Activated CD8-positive, alpha-beta memory T cell treated with anti-CD3 and anti-CD28 coated beads for 1 hour (primary cell): ENCODE results near the gene ADH1B.
"Not testable (repeated sequence)": the region's sequence is repeated elsewhere in the genome, so short reads cannot be mapped to it uniquely, and the experiment has no call there.

Experiments used
- DNase-seq, 2 donors: peaks; one replicate each; pipeline ENCODE4 v3.0.0-alpha.2; 2020; ENCODE audit warnings: low read depth in 1 of 2; ENCODE audit errors: extremely low read depth in 1 of 2

The ADH1B gene

DNA sequence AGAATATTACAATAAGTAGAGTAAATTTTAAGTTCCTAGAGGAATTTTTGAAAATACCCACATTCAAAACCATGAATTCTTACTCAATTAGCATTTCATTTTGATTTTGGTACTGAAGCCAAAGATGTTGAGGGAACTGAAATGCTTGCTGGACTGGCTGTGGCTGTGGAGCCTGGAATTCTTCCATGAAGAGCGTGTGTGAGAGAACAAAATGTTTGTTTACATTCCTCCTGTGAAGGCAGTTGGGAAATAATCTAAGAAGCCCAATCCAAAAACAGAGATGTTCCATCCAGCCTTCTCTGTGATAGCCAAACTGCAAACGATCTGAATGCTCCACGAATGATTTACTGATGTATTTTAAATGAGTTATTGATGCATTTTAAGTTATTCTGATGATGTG lies 3.8 kb upstream of the ADH1B start:
- DNase-seq: no peak

DNA sequence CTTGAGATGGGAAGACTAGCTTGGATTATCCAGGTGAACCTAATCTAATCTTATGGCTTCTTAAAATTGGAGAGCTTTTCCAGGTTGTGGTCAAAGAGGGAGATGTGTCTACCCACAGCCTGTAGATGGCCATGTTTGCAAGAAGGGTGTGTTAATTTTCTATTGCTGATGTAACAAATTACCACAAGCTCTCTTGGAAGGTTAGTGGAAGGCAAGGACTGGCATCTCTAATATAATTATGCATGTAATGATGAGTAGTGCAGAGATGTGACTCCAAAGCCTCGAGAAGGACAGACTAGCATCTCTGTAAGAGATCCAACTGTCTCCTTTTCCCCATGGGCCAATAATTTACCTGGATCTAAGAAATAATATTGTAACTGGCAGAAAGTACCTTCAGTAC lies 3.2 kb upstream of the ADH1B start:
- no peak for DNase-seq

DNA sequence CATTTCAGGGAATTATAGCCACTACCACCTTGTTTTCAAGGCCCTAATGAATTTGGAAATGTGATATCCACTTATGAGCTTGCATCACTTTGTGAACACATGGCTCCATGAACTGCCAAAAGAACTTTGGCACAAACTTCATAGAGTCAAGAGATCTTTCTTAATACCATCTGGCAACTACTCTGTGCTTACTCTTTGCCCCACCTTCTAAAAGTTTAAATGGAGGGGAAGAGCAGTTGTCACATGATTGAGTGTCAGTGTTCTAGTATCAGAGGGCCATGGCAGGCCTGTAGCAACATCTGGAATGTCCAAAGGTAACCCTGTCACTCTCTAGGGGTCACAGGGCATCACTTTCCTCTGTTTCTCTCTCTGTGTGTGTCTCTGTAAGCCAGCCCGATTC lies 2.6 kb upstream of the ADH1B start:
- no peak for DNase-seq

DNA sequence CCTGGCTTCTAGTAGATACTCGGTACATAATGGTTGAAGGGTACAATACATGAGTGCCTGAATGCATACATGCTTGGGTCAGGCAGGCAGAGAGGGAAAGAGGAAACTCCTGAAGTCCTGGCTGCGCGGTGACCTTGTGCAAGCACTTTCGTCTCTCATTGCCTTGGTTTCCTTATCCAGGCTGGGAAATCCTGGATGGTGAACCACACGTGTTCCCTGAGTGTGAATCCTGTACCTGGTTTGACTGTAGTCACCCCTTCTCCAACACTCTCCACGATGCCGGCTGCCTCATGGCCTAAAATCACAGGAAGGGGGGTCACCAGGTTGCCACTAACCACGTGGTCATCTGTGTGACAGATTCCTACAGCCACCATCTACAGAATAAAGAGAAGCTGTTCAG lies 3.4 kb downstream of the ADH1B start:
- not testable (repeated sequence) for DNase-seq

DNA sequence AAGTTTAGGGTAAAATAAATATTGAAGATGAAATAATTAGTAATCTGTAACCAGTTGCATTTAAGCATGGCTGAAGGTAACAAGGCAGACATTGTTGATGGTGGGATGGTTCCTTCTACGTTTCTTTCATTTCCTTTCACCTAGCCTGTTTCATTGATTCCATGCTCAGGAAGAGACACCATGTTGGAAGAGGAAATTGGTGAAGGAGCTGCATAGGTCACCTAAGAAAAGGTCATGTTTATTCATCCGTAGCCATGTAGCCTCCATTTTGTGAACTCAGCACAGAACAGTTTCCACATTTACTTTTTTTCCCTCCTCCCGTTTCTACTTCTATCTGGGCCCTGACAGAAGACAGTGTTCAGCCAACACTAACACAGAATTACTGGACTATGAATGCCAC lies 3.8 kb downstream of the ADH1B start:
- no peak for DNase-seq

DNA sequence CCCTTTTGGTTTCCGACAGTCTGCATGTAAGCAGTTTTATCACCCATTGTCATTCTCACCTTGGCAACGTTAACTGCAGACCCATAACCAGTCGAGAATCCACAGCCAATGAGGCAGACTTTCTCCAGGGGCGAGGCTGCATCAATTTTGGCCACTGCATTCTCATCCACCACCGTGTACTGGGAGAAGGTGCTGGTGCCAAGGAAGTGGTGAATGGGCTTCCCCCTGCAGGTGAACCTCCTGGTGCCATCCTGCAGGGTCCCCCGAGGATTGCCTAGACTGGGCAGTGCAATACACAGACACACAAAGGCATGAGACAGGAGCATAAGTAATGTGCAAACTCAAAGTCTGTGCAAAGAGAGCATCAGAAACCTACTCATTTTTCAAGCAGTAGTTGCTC lies 5.4 kb downstream of the ADH1B start:
- DNase-seq: no peak

DNA sequence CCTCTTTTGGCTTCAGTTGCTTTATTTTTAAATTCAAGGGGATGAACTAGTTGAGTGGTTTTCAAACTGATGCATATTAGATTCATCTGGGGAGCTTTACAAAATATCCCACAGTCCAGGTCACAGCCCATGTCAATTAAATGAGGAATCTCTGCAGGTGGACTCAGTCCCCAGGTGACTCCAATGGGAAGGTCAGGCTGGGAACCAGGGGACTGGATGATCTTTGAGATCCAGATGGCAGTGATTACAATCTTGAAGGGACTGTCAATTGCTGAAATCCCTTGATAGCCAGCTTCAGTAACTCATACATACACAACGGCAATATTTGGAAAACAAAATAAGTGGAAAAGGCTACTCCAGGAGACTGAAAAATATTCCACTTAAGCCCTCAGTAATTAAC lies 7.0 kb downstream of the ADH1B start:
- no peak for DNase-seq

DNA sequence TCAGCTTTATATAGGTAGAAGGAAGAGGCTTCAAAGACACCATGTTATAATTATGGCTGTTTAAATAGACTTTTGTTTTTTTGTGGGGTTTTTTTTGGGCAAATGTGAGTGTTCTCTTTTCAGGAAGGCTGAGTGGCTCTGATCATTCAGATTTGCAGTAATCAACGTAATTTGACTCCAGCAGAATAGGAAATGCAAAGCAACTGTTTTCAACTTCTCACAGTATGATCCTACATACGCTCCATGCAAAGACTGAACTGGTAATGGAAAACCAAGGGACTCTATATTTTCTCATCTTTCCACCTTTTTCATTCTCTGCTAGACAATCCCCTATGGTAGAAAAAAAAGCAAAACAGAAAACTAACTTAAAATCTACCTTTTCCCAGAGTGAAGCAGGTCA lies 10.8 kb downstream of the ADH1B start:
- DNase-seq: no peak

DNA sequence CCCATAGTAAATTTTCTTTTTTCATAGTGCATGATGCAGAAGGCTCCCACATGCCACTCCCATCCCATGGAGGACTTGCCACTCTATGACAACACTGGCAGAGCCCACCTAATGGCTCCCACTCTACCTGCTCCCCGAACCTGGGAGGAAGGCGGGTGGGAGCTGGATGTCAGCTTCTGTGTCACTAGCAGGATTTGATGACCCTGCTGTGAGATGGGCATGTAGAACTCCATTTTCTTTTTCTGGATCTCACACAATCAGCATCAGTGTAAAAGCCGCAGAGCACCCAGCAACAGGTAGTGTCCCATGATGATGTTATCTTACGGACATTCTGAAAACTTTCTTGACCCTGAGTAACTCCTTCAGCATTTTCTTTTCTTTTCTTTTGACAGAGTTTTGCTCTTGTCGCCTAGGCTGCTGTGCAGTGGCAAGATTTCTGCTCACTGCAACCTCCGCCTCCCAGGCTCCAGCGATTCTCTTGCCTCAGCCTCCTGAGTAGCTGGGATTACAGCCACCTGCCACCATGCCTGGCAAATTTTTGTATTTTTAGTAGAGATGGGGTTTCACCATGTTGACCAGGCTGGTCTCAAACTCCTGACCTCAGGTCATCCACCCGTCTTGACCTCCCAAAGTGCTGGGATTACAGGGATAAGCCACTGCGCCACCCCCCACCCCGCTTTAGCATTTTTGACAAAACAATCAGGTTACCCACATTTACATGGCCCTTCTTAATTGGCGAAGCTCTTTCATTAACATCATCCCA lies 15.4 kb downstream of the ADH1B start:
- DNase-seq: no peak

DNA sequence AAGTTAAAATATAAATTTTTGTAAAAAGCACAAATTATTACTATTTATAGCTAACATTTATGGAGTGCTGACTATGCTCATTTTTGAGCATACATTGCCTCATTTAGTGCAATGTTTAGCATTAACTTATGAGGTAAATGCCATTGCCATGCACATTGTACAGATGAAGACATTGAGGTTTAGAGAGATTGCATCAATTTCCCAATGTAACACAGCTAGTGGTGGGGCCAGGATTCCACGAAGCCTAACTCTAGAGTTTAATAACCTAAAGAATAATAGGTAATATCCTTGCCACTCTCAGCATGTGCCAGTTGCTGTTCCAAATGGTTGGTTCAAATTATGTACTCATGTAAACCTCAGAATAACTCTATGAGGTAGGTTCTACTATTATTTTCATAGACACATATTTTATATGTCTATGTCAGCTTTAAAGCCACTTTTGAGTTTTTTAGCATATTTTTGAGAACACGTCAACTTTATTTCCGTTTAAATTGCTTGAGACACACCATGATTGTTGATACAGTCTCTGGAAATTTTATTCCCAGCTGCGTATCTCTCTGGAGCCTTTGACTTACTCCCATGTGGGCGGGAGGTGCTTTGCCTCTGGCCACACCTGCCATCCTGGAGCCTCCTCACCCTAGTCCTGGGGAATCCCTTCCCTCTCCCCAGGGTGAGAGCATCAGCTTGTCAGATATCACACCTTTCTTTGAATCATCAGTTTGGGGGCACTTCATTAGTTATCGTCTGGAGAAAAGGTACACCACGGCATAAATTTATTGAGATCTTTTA lies 19.6 kb downstream of the ADH1B start:
- no peak for DNase-seq

DNA sequence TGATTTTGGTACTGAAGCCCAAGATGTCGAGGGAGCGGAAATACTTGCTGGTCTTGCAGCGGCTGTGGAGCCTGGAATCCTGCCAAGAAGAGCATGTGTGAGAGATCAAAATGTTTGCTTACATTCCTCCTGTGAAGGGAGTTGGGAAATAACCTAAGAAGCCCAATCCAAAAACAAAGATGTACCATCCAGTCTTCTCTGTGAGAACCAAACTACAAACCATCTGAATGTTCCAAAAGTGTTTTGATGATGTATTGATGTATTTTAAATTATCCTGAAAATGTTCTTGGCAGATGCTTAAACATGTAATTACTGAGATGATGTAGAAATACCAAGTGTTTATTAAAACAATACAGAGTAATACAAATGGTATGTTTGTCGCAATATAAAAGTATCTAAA lies 20.3 kb downstream of the ADH1B start:
- no peak for DNase-seq

DNA sequence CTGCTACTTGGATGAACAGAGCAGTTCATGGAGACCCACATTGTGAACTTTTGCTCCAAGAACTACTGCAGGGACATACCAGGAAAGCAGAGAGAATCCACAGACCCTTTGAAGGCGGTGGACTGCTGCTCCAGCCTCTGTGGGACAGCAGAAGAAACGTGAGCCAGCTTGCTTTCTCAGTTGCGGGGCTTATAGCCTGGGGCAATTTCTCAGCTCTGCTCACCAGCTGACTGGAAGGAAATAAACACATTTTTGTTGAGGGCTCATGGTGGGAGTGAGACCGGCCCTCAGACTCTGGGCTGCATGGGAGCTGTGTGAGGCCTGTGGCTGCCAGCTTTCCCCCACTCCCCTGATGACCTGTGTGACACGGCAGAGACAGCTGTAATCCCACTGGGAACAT lies 27.8 kb downstream of the ADH1B start:
- DNase-seq: no peak

DNA sequence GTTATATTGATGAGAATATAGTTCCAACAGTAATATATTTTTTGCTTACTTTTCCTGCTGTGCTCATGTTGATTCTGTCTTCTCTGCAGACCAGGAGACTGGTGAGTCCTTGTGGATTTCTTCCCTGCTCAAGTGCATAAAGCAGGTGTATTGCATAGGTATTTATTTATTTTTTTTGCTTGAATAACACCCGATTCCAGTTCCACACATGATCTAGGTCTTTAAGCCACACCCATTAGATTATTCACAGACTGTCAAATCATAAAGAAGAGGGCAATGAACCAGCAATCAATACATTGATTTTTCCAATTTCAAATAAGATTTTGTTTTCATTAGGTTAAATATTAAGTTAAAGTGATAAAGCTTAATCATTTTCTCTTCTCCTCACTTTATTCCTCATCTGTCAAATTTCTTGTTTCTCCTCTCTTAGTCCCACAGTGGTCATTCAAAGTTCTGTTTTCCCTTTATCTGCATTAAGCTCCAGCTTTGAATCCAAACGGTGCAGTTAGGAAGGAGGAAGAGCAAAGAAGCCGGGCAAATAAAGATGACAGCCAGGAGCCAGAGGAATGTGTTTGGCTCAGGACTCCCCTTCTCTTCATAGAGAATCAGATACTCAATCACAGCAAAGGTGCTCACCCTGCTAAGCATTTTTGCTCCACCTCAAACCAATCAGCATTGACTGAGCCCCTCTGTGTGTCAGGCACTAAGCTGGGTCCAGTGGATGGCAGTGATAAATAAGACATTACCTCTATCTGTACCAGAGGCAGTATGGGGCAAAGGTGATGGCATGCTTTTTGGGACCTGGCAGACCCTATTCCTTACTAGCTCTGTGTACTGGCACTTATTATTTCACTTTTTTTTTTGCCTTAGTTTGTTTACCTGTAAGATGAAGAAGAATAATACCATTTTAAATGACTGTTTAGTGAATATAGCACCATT lies 30.1 kb downstream of the ADH1B start, which contains the start of gene ADH1A:
ADH1A (minus strand) TSS at position 138 of the 939 bp plus-strand sequence; CDS start at position 67, 71 bp downstream.
- DNase-seq: no peak

DNA sequence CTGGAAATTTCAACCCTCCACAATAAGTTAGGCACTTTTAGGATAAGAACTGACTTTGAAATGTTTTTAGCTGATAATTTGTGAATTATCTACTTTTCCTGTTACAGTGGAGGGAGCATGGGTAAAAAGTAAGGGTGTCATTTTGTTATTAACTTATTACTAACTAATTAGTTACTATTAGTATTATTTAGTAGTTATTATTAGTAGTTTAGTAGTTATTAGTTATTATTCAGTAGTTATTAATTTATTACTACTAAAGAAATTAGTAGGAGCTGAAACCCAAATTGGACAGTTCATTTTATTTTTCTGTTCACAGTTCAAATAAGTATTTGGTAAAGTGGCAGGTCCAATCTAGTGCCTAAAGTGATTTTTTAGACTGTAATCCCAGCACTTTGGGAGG lies 35.8 kb downstream of the ADH1B start:
- no peak for DNase-seq

DNA sequence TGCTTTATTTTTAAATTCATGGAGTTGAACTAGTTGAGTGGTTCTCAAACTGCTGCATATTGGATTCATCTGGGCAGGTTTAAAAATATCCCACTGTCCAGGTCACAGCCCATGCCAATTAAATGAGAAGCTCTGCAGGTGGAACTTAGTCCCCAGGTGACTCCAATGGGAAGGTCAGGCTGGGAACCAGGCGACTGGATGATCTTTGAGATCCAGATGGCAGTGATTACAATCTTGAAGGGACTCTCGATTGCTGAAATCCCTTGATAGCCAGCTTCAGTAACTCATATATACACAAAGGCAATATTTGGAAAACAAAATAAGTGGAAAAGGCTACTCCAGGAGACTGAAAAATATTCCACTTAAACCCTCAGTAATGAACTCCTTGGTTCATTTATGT lies 38.5 kb downstream of the ADH1B start:
- DNase-seq: no peak

DNA sequence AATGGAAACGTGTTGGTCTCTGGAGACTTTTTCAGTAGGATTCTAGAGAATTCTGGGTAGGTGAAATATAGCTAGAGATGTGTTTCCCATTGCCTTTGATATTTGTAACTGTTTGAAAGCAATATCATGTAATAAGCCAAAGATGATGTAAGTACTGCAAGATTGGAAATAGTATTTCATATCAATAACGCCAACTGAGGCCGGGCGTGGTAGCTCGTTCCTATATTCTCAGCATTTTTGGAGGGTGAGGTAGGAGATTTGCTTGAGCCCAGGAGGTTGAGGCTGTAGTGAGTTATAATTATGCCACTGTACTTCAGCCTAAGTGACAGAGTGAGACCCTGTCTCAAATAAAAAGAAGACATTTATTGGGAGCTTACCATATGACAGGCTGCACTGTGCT lies 39.9 kb downstream of the ADH1B start:
- no peak for DNase-seq

DNA sequence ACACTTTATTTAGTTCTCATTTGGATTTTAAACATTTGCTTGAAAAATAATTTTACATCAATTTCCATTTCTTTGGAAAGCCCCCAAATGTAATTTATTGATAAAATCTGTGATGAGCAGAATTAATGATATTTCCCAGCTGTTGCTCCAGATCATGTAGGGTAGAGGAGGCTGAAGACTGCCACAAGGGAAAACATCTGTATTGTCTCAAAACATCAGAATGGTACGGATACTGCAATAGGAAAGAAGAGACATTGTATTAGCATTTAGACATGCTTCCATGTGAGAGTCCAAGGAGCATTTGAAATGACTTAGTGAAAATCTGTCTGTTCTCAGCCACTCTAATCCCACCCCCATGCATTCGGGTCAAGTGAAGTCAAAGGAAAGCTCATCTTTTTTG lies 44.8 kb downstream of the ADH1B start:
- DNase-seq: no peak

DNA sequence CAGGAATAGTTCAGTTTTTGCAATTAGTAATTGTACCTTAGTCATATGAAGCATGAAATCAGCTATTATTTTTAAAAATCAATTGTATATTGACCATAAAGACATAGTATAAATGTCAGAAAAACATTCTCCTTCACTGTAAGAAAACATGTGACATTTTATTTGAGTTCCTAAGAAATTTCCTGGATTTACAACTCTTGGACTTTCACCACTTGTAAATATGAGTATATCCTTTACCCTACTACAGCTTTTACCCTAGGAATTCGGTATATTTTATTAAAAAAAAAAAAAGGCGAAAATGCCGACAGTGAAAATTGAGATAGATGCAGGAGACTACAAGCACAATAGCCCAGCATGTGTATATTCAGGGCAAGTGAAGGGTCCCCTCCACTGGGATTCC lies 45.3 kb downstream of the ADH1B start:
- no peak for DNase-seq

DNA sequence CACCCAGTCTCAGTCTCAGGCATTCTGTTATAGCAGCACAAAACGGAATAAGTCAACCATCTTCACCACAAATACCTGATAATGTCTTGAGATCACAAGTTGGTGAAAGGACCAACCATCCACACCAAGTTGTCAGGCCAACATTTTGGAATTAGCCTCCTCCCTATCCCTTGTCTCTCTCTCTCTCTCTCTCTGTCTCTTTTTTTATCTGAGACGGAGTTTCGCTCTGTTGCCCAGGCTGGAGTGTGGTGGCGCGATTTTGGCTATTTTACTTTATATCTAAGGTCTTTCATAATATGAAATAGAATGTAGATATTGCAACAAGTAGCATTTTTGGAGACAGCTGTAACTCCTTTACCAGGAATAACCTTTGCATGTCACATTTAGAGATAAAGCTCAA lies 46.2 kb downstream of the ADH1B start:
- no peak for DNase-seq

DNA sequence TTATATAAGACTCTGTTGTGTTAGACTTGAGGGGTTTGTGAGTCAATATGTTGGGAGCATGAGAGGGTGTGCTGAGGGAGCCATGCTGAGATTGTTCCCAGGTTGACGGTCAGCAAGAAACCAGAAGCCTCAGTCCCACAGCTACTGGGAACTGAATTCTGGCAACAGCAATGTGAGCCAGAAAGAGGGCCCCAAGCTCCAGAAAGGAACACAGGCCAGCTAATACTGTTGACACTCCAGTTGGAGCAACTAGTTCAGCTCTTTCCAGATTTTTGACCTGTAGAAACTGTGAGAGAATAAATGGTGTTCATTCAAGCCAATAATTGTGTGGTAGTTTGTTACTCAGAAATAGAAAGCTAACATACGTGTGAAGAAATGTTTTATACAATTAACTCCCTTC lies 47.5 kb downstream of the ADH1B start:
- no peak for DNase-seq

DNA sequence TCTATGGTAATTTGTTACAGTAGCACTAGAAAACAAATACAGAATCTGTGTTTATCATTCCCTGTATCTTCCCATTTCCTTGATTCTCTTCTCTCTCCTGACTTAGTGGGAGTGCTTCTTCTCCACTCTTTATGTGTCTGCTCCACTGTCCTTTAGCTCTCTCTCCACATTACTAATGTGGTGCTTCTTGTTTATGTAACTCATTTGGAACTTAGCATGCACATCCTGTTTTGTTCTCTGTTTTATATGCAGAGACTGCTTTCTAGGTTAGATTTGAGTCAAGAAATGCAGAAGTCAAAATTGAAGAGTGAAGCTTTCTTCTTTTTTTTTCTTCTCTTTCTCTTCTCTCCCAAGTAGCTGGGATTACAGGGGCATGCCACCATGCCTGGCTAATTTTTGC lies 56.3 kb downstream of the ADH1B start:
- no peak for DNase-seq
